GM18520 (cell line): ENCODE results near the gene NTN1.
"Not testable (repeated sequence)": the region's sequence is repeated elsewhere in the genome, so short reads cannot be mapped to it uniquely, and the experiment has no call there.

Source experiments
- ATAC-seq: cut with Tn5 transposase; IDR thresholded peaks from one replicate; pipeline ENCODE4 v1.9.1; 2021; ENCODE audit not compliant: unreplicated experiment

The NTN1 gene

DNA sequence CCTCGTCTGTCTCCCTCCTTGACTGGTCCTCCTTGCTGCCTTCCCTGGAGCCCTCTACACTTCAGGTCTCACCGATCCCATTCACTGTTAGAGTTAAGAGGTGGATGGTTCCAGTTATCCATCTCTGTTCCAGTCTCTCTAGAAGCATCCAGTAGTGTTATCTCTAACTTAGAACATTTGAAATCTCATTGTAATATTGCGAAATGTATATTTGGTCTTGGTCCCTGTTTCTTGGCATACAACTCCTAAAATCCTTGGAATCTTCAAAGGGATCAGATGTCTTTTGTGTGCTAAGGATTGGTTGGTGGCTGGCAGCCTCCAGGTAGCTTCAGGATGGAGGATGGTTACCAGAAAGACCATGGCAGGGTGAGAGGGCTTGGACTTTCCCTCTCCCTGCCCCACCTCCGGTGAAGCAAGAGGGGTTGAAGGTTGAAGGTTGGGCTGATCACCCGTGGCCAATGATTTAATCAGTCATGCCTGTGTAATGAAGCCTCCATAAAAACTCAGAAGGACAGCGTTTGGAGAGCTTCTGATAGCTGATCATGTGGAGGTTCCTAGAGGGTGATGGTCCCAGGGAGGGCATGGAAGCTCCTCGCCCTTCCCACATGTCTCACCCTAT is 59.1 kb downstream of the NTN1 start:
- no peak for ATAC-seq

DNA sequence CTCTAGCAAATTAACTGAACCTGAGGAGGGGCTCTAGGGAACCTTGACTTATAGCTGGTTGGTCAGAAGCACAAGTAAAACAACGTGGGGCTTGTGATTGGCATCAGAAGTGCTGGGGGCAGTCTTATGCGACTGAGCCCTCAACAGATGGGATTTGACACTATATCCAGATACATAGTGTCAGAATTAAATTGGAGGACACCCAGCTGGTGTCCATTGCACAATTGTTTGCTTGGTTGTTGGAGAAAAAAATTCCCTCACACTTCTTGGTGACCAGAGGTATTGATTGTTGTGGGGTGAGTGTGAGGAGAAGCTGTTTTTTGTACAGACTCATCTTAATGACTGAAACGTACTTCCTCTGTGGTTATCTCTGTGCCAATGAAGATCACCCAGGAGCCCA is 59.7 kb downstream of the NTN1 start:
- no peak for ATAC-seq

DNA sequence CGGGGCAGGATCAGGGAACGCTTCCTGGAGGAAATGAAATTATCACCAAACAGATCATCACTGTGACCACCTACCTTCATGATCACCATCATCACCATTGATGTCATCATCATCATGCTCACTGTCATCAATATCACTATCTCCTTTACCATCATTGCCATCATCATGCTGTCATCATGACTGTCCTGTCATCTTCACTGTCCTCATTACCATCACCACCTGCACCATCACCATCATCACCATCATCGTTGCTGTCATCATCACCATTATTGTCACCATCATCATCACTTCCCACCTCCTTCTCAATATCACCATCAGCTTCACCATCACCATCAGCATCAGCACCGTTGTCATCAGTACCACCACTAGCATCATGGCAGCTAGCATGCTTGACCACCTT is 65.3 kb downstream of the NTN1 start:
- no peak for ATAC-seq

DNA sequence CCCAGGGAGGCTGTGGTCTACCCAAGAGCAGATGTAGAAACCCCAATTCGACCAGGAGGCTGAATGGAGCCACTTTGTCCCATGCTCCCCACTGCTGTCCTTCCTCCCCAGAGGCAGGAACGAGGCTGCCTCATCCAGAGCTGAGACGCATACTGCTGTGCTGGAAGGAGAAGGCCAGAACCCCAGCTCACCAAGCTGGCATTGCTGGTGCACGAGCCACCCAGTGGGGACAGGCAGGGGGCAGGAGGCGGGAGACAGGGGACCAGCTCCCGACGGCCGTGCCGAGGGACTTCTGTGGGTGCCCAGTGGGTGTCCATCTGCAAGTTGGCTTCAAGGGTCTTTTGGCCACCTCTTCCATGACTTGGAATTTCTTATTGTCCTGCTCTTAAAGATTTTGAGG is 66.6 kb downstream of the NTN1 start:
- ATAC-seq, result no peak

DNA sequence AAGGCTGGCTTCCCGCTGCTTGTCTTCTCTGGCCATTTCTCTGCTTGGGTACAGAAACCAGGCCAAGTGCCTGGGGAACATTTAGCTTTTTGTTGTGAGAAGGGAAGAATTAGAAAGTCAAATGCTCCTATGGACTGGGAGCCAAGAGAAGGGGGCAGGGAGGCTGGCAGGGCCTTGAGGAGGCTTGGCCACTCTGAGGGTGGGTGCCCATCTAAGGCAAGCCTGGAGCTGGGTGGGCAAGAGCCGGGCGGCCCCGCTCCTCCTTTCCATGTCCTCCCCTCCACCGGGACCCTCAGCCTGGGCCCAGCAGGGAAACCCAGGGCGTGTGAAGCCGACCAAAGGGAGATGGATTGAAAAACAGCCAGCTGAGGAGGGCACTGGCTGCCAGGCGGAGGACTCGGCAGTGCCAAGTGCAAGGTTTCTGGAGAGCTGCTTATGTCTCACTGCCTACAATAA is 69.4 kb downstream of the NTN1 start:
- ATAC-seq, result no peak

DNA sequence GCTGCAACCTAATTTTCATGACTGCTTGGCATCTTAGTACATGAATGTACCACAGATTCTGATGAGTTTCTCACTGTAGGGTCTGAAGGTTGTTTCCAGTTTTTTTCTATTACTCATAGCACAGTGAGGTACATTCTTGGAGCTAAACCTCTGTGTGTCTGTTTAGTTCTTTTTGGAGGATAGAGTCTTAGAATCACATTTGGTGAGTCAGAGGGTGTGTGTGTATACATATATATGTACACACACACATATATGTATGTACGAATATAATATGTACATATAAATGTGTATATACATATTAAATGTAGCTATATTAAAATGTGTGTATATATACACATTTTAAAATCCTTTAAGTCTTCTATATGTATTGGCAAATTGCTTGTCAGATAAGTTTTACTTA is 72.9 kb downstream of the NTN1 start:
- ATAC-seq, result no peak

DNA sequence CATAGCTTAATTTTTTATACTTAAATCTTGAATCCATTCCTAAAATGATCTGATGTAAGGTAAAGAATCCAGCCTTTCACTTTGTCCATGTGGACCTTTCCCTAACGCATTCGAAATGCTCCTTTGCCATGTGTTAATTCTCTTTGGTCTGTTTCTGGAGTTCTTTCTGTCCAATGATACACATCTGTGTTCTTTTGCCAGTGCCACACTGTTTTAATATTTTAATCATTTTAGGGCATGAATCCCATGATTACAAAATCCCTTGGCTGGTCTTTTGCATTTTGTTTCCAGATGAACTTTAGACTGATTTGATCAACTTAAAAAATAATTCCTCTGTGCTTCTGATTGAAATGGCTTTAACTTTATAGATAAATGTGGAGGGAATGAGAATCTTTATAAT is 74.1 kb downstream of the NTN1 start:
- no peak for ATAC-seq

DNA sequence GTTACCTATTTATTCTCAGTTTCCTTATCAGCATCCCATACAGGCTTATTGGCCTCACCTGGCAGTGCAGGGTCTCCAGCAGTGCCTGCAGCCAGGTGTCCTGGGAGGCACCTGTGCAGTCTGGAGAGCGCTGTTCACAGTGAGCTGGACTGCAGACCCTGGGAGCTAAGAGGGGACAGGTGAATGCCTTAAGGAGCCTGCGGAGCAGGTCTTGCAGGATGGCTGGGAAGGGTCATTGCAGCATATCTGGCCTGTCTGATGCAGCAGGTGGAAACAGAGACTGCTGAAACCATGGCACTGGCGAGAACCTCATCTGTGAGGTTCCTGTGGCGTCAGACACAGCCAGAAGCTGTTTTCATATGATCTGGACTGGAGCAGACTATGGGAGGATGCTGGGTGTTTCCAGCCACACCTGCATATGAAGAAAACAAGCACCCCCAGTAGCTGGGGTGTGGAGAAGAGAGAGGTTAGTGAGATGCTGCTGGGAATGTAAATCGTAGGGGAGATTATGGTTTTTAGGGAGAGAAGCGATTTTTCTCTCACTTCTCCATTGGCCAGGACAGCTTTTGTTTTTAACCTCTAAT is 77.0 kb downstream of the NTN1 start:
- no peak for ATAC-seq

DNA sequence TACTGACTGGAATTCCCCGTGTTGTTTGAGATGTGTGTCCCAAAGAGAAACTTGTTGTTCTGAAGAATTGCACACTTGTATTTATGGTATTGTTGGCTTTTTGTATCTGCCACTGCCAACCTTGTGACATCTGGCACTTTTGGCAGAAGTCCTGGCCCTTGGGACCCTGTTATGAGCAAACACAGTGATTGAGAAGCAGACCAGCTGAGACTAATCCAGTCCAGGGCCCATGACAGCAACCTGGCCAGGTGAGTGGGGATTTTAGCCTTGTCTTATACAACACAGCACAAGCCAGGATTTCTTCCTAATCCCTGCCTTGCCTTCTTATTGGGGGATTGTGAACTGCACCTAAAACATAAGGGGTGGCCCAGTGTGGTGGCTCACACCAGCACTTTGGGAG is 80.0 kb downstream of the NTN1 start:
- no peak for ATAC-seq

DNA sequence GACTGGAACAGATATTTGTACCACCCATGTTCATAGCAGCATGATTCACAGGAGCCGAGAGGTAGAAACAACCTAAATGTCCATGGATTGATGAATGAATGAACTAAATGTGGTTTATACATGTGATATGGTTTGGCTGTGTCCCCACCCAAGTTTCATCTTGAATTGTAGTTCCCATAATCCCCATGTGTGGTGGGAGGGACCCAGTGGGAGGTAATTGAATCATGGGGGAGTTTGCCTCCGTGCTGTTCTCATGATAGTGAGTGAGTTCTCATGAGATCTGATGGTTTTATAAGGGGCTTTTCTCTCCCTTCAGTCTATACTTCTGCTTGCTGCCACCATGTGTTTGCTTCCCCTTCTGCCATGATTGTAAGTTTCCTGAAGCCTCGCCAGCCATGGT is 81.9 kb downstream of the NTN1 start:
- not testable (repeated sequence) for ATAC-seq

DNA sequence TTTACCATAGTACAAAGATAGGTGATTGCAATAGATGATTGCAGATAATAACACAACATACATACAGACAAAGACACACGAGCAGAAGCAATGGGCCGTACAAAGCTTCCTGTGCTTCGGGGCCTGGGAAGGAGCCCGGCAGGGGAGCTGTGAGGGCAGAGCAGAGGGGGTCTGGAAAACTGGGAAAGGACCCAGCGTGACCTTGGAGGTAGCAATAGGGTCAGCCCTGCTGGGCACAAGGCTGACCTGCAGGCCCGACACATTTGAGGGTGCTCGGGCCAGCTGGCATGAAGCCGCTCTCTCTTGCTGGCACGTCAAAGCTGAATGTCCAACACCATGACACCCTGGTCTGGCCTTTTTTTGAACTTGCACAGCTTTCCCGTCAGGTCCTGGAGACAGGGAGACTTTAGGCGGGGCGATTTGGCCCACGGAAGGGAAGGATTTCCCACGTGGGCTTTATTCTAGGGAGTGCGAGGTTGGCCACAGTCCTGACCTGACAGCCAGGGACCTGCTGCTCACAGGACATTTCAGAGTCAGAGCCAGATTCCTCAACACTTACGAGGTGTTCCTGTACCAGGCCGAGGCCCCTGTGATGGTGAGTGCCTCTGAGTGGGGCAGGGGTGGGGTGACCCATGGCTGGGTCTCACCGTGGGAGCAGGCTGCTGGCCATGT is 83.2 kb downstream of the NTN1 start:
- ATAC-seq, result no peak

DNA sequence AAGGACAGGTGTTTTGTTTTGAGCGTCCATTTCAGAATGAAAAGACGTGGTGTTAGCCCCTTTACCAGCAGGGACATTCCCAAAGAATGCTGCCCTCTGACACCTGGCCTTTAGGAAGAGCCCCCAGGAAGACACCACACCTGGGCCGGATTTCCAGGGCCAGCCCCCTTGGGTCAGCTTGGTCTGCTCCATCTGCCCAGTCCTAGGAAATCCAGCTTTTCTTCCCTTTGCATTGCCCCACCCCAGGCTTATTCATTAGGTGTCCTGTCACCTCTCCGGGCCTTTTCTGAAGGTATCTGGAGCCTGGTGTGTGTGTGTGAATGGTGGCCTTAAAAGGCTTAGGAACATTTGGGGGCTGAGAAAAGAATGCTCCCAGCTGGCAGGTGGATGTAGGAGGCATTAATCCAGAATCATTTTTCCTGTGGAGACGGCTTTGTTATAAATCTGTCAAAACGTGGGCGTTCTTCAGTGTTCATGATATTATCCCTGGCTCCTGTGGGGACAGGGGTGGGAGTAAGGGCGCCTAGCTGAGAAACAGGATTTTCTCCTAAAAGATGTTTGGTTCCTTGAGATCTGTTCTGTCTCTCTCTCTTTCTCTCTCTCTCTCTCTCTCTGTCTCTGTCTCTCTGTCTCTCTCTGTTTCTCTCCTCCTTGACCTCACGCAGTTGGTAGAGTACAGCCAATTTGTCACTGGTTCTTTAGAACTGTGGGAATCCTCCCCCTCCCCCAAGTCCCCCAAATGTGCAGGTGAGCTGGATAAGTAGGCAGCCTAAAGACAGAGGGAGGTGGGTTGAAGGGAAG is 84.0 kb downstream of the NTN1 start:
- no peak for ATAC-seq

DNA sequence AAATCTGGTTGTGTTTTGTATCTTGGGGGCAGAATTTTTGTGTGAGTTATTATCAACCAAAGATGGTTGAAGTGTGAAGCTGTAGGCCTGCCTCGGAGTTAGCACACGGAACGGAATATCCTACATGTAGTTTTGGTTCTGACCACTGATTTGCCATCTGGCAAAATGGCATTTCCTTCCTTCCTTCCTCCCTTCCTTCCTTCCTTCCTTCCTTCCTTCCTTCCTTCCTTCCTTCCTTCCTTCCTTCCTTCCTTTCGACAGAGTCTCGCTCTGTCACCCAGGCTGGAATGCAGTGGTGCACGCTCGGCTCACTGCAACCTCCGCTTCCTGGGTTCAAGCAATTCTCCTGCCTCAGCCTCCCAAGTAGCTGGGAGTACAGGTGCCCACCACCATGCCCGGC is 85.0 kb downstream of the NTN1 start:
- not testable (repeated sequence) for ATAC-seq

DNA sequence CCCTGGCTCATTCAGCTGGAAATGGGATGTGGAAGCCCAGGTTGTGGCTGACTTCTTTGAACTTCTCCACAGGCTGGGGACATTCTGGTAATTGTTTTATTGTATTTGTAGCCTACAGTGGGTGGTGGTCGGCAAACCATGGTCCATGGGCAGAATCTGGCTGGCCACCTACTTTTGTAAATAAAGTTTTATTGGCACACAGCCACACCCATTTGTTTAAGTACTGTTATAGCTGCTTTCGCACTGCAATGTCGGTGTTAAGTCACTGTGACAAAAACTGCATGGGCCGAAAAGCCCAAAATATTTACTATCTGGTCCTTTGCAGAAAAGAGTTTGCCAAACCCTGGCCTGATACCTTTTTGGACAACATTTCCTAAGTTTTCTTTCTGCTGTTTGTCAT is 86.2 kb downstream of the NTN1 start:
- no peak for ATAC-seq

DNA sequence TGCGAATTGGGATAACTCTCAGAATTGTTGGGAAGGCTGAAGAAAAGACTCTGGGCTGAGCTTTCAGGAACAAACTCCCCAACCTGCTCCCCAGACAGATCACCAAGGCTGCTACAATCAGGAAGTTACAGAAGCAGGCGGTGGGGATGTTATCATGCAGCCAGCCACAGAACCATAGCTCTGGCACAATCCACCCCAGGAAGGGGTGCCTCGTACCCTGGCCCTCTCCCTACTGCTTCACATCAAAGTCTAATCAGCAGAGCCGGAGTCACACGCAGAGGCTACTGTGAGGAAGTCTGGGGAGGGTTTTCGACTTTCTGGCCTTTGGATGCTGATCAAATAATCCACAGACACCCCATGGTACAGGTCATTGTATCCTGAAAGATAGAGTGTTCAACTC is 86.8 kb downstream of the NTN1 start:
- ATAC-seq, result no peak

DNA sequence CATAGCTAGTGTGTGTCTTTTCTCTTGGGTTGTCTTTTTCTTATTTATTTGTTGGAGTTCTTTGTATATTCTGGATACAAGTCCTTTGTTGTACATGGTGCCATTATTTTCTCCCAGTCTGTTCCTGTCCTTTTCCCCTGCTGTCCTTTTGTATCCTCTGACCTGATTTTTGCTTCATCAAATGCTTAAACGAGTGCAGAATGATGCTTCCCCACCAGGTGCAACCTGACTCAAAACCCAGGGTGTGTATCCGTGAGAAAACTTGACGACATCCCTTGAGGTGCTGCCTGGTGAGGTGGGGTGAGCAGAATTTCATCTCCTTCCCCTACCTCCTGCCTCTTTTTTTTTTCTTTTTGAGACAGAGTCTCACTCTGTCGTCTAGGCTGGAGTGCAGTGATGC is 88.6 kb downstream of the NTN1 start:
- ATAC-seq, result no peak

DNA sequence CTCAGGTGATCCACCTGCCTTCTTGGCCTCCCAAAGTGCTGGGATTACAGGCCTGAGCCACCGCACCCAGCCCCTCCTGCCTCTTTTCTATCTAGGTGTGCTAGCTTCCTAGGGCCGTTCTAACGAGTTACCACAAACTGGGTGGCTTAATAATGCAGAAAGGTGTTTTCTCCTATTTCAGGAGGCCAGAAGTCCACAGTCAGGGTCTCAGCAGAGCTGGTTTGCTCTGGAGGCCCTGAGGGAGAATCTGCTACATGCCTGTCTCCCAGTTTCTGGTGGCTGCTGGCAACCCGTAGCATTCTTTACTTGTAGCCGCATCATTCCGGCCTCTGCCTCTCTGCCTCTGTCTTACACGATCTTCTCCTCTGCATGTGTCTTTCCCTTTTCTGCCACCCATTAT is 89.2 kb downstream of the NTN1 start:
- ATAC-seq, result no peak

DNA sequence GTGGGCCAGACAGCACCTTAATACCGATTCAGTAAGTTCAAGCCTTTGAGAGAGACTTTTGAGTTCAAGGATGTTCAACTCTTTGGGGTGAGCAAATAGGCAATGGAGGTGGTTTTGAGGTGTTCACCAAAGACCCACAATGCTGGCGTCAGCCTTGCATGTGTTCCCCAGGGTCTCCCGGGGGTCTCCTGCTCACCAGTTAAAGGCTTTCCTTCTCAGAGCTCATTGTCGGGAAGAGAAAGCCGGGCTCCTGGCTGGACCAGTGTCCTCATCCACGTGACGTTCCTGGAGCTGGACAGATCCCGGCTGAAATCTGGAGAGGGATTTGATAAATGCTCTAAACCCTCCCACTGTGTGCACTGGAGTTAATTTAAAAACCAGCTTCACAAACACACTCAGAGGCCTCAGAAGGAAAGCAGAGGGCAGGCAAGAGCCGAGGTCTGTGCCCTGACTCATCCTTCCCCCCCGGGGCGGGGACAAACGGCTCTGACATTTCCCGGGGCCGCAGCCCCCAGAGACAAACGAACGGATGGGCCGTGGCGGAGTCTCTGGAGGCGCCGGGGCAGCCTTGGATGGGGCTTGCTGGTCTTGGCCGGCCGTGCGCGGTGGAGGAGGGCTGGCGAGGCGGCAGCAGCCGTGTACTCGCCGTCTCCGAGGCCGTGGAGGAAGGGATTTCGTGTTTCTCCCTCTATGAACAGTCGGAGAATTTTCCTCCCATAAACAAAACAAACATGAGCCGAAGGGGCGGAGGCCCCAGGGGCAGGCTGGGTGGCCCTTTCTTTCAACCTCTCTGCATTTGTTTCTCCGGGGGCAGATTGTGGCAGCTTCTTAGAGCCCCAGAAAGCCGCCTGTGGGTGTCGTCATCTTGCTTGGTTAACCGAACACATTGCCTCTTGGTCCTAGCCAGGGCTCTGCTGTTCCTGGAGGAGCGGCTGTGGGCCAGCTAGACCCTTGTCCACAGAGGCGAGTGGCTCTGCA is 94.2 kb downstream of the NTN1 start:
- ATAC-seq, result no peak

DNA sequence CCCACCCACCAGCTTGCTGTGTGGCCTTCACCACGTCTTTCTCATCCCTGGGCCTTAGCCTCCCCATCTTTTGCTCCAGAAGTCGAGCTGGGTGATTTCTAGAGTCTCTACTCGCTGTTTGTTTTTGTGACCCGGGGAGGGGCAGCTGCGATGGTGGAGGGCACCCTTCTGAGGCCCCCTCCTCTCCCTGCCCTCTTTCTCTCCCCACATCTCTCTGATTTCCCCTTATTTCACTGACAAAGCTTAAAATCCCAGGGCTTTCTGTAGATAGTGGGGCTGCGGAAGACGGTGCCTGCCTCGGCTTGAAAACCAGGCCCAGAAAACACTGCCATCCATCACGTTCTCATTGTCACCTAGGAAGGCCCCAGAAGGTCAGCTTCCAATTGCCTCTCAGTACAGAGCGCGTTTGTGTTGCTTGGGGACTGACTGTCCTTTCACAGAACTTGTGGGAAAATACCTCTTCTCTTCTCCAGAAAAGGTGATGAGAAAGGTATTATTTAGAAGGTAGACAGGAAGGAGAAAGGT is 95.1 kb downstream of the NTN1 start:
- ATAC-seq, result no peak

DNA sequence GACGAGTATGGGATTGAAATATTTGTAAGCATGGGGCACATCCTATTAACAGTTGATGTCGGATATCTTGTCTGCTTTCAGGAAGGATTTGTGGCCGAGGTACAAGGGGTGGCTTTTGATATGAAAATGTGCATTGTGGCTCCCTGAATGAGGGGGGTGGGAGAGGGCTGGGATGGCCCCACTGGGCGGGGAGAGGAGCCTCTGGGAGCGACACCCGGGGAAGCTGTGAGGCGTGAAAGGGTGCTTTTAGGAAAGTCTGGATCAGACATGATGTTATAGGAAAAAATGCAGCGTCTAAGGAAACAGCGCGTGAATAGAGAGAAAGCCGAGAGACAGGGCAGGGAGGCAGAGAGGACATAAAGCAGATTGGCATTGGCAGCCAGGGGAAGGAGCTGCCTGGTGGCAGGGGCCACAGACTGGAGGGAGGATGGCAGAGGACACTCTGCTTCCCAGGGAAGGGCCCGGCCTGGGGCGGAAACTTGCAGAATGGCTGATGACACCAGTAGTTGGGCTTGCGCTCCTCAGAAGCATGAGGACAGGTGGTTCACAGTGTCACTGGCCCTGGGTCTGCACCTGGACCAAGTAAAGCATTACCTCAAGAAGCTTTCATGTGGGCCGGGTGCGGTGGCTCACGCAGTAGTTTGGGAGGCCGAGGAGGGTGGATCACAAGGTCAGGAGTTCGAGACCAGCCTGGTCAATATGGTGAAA is 95.7 kb downstream of the NTN1 start:
- no peak for ATAC-seq
